Measurements from ENCODE around the gene WDFY4. TPM values are rescaled to one million over a fixed set of nuclear protein-coding genes. Genes with fewer than 3 reads are reported as not detected.

The WDFY4 gene
- total and polyA plus RNA-seq, 2 experiments from 2014 or later: 0.14 TPM; not detected in 1

DNA sequence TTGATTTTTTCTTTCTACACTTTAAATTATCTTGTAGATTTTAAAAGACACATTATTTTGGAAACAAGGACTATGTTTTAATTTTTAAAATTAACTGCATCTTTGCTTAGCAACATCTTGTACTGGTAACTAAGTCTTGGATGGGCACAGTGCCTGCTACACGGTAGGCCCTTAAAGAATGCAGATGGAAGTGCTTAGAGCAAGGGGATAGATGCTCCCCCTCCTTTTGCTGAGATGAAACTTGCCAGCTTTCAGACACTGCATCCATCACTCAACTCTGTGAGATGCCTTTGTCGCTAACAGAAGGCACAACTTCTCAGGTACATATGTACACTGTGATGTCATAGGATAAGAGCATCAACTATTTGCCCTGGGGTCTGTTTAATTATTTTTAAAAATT lies 151.1 kb downstream of the WDFY4 start (continued):
- TF ChIP-seq, protein P1, sequence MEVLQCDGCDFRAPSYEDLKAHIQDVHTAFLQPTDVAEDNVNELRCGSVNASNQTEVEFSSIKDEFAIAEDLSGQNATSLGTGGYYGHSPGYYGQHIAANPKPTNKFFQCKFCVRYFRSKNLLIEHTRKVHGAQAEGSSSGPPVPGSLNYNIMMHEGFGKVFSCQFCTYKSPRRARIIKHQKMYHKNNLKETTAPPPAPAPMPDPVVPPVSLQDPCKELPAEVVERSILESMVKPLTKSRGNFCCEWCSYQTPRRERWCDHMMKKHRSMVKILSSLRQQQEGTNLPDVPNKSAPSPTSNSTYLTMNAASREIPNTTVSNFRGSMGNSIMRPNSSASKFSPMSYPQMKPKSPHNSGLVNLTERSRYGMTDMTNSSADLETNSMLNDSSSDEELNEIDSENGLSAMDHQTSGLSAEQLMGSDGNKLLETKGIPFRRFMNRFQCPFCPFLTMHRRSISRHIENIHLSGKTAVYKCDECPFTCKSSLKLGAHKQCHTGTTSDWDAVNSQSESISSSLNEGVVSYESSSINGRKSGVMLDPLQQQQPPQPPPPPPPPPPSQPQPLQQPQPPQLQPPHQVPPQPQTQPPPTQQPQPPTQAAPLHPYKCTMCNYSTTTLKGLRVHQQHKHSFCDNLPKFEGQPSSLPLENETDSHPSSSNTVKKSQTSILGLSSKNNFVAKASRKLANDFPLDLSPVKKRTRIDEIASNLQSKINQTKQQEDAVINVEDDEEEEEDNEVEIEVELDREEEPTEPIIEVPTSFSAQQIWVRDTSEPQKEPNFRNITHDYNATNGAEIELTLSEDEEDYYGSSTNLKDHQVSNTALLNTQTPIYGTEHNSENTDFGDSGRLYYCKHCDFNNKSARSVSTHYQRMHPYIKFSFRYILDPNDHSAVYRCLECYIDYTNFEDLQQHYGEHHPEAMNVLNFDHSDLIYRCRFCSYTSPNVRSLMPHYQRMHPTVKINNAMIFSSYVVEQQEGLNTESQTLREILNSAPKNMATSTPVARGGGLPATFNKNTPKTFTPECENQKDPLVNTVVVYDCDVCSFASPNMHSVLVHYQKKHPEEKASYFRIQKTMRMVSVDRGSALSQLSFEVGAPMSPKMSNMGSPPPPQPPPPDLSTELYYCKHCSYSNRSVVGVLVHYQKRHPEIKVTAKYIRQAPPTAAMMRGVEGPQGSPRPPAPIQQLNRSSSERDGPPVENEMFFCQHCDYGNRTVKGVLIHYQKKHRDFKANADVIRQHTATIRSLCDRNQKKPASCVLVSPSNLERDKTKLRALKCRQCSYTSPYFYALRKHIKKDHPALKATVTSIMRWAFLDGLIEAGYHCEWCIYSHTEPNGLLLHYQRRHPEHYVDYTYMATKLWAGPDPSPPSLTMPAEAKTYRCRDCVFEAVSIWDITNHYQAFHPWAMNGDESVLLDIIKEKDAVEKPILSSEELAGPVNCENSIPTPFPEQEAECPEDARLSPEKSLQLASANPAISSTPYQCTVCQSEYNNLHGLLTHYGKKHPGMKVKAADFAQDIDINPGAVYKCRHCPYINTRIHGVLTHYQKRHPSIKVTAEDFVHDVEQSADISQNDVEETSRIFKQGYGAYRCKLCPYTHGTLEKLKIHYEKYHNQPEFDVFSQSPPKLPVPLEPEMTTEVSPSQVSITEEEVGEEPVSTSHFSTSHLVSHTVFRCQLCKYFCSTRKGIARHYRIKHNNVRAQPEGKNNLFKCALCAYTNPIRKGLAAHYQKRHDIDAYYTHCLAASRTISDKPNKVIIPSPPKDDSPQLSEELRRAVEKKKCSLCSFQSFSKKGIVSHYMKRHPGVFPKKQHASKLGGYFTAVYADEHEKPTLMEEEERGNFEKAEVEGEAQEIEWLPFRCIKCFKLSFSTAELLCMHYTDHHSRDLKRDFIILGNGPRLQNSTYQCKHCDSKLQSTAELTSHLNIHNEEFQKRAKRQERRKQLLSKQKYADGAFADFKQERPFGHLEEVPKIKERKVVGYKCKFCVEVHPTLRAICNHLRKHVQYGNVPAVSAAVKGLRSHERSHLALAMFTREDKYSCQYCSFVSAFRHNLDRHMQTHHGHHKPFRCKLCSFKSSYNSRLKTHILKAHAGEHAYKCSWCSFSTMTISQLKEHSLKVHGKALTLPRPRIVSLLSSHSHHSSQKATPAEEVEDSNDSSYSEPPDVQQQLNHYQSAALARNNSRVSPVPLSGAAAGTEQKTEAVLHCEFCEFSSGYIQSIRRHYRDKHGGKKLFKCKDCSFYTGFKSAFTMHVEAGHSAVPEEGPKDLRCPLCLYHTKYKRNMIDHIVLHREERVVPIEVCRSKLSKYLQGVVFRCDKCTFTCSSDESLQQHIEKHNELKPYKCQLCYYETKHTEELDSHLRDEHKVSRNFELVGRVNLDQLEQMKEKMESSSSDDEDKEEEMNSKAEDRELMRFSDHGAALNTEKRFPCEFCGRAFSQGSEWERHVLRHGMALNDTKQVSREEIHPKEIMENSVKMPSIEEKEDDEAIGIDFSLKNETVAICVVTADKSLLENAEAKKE (CRISPR knock-in tag; IDR thresholded peaks at IDR 0.05): no peak
- TF ChIP-seq STAT1 (IDR thresholded peaks at IDR 0.05; ENCODE audit: unreplicated experiment) (no peak), JUNB (IDR thresholded peaks at IDR 0.05; ENCODE audit: unreplicated experiment) (no peak)

DNA sequence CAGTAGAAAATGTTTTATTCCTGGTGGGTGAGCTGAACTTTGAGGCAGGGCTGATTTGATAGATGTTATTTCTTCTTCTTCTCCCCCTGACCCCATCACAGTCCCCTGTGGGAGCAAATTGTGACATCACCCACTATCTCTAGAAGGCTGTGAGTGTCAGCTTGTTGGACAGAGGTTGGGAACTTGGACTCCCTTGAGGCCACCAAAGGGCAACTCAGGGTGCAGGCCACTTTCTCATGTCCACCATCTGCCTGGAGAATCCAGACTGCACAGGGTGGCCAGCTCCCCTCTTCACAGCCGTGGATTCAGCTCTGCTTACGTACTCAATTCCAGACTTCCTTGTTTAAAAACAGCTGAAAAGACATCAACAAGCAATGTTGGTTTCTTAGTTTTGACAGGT lies 151.9 kb downstream of the WDFY4 start:
- Mint-ChIP-seq H3K9me3 (no peaks in the 10 kb centered on the region), H3K27me3 (ENCODE audit: insufficient read depth, low read depth, poor library complexity) (peaks cover 4% of the 10 kb centered on the region), H3K27ac (no peak overlapping the region), H3K4me1 (peaks cover 10% of the 10 kb centered on the region; the same call in 2 of the 3 replicates), H3K4me3 (no peak overlapping the region), H3K36me3 (ENCODE audit: low read depth) (no peaks in the 10 kb centered on the region)
- H2AFZ ChIP-seq: no peak overlapping the region
- no peaks in the 10 kb centered on the region for H3K79me2 ChIP-seq (replicated peaks; ENCODE audit: insufficient read depth)
- ATAC-seq: no peak
- H3K4me1 ChIP-seq (ENCODE audit: insufficient read depth): no peaks in the 10 kb centered on the region
- H3K4me2 ChIP-seq: no peak overlapping the region
- no peaks in the 10 kb centered on the region for H3F3A ChIP-seq (replicated peaks; ENCODE audit: low read depth)
- no peak for DNase-seq (ENCODE audit: low spot score)
- no peak overlapping the region for H3K27ac ChIP-seq (ENCODE audit: low read depth)
- H3K27me3 ChIP-seq (ENCODE audit: insufficient read depth): no peaks in the 10 kb centered on the region
- H4K20me1 ChIP-seq (replicated peaks; ENCODE audit: insufficient read depth): no peaks in the 10 kb centered on the region
- no peak overlapping the region for H3K4me3 ChIP-seq
- 0 out of 2 replicates have a peak, but pooled peaks cover 4% of the 10 kb centered on the region for H3K9me2 ChIP-seq (ENCODE audit: insufficient read depth)
- H3K36me3 ChIP-seq (ENCODE audit: insufficient read depth): no peaks in the 10 kb centered on the region
- TF ChIP-seq ZNF114 (CRISPR knock-in tag; IDR thresholded peaks at IDR 0.05) (no peak), NANOG (IDR thresholded peaks at IDR 0.05; ENCODE audit: borderline replicate concordance) (no peak), POLR2AphosphoS5 (IDR thresholded peaks at IDR 0.05; ENCODE audit: low read depth) (no peak)
- TF ChIP-seq, protein P2, sequence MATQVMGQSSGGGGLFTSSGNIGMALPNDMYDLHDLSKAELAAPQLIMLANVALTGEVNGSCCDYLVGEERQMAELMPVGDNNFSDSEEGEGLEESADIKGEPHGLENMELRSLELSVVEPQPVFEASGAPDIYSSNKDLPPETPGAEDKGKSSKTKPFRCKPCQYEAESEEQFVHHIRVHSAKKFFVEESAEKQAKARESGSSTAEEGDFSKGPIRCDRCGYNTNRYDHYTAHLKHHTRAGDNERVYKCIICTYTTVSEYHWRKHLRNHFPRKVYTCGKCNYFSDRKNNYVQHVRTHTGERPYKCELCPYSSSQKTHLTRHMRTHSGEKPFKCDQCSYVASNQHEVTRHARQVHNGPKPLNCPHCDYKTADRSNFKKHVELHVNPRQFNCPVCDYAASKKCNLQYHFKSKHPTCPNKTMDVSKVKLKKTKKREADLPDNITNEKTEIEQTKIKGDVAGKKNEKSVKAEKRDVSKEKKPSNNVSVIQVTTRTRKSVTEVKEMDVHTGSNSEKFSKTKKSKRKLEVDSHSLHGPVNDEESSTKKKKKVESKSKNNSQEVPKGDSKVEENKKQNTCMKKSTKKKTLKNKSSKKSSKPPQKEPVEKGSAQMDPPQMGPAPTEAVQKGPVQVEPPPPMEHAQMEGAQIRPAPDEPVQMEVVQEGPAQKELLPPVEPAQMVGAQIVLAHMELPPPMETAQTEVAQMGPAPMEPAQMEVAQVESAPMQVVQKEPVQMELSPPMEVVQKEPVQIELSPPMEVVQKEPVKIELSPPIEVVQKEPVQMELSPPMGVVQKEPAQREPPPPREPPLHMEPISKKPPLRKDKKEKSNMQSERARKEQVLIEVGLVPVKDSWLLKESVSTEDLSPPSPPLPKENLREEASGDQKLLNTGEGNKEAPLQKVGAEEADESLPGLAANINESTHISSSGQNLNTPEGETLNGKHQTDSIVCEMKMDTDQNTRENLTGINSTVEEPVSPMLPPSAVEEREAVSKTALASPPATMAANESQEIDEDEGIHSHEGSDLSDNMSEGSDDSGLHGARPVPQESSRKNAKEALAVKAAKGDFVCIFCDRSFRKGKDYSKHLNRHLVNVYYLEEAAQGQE (IDR thresholded peaks at IDR 0.05; ENCODE audit: unreplicated experiment): no peak
- TF ChIP-seq, protein P1 (CRISPR knock-in tag; IDR thresholded peaks at IDR 0.05): no peak
